22Rv1 (cell line): ENCODE data around the gene TBC1D22A.

Experiments used
- ZFX ChIP-seq: fragments of 450-650 bp; IDR thresholded peaks from 2 replicates; pipeline ENCODE4 v1.6.1; 2017; ENCODE audit warnings: antibody characterized with exemption, borderline replicate concordance
- TF ChIP-seq, protein P1 (sequence below): fragments of 450-650 bp; IDR thresholded peaks from 2 replicates; pipeline ENCODE4 v1.5.1; 2017; ENCODE audit warnings: mild to moderate bottlenecking

DNA sequence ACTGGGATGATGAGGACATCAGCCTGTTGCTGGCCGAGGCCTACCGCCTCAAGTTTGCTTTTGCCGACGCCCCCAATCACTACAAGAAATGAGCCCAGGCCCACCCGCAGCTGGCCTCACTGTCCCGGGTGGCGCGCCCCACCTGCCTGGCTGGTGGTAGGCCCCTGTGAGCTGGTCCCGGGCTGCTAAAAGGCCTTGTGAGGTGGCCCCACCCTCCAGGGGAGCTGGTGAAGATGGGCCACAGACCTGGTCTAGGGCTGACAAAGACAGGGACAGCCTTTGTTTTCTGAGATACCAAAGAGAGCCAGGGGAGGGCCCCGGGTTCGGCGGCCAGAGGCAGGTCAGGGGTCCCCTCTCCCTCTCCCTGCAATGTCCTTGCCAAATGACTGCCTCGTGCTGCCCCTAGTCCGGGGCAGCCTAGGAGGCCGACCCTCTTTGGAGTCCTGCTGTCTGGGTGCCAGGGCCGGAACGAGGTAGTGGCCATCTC lies 411.1 kb downstream of the TBC1D22A start:
- TF ChIP-seq, protein P1, sequence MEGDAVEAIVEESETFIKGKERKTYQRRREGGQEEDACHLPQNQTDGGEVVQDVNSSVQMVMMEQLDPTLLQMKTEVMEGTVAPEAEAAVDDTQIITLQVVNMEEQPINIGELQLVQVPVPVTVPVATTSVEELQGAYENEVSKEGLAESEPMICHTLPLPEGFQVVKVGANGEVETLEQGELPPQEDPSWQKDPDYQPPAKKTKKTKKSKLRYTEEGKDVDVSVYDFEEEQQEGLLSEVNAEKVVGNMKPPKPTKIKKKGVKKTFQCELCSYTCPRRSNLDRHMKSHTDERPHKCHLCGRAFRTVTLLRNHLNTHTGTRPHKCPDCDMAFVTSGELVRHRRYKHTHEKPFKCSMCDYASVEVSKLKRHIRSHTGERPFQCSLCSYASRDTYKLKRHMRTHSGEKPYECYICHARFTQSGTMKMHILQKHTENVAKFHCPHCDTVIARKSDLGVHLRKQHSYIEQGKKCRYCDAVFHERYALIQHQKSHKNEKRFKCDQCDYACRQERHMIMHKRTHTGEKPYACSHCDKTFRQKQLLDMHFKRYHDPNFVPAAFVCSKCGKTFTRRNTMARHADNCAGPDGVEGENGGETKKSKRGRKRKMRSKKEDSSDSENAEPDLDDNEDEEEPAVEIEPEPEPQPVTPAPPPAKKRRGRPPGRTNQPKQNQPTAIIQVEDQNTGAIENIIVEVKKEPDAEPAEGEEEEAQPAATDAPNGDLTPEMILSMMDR = no peak
- no peak for TF ChIP-seq ZFX
